Central memory CD4-positive, alpha-beta T cell (primary cell): Measurements from ENCODE around the gene HHAT.

Source experiments
- DNase-seq: peaks from one replicate; pipeline ENCODE4 v3.0.0; 2022

HHAT gene

DNA sequence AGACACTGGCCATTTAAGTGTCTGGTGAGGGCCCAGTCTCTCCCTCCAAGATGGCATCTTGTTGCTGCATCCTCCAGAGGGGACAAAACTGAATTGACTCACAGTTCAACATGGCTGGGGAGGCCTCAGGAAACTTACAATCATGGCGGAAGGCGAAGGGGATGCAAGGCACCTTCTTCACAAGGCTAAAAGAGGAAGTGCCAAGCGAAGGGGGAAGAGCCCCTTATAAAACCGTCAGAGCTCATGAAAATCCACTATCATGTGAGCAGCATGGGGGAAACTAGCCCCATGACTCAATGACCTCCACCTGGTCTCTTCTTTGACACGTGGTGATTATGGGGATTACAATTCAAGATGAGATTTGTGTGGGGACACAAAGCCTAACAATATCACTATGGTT, 280.1 kb downstream of the HHAT start:
- no peak for DNase-seq

DNA sequence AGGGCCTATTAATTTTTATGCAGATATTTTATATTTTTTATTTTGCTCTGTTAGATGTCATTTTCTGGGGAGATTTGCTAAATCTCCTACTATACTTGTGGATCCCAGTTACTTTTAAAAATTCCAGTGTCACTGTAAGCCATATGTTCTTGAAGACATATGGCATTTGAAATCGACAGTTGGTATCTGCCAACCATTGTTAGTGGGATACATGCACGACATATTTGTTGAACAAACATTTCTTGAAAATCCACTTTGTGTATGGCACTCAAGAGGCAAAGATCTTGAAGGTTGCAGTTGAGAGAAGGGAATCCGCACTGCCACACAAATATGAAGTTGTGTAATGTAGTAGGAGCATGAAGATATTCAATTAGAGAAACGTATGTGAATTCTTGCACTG, 287.7 kb downstream of the HHAT start:
- DNase-seq: no peak

DNA sequence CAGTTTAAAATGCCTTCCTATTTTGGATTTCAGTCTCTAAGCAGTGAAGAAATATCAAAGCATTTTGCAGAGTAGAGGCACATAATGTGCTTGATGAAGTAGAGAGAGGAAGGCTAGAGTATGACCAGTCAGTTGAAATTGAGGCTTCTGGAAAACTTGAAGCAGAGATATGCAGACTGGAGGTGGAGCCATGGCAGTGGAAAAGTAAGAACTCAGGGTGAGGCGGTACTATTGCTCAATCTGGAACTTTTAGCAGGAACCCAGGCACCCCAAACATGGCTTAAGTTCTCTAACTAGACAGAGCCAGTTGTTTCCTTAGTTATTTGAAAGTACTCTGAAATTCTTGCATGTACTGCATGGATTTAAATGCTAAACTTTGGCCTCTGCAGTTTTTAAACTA, 288.6 kb downstream of the HHAT start:
- no peak for DNase-seq

DNA sequence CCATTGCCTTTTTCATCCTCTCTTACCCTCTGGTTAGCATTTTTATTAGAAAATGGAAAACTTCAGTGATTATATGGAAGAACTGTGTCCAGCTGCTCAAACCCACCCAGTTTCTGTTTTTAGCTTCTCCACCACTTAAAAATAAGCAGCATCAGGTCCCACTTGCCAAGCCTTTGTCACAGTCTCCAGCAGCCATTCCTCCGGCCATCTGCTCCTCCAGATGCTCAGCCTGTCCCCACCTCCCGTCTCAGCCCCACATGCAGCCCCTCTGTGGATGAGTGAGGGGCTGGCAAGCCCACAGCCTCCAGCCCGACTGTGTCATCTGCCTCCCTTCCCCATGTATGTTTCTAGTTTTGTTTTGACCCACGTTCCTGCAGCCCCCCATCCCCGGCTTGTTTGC, 289.7 kb downstream of the HHAT start:
- no peak for DNase-seq

DNA sequence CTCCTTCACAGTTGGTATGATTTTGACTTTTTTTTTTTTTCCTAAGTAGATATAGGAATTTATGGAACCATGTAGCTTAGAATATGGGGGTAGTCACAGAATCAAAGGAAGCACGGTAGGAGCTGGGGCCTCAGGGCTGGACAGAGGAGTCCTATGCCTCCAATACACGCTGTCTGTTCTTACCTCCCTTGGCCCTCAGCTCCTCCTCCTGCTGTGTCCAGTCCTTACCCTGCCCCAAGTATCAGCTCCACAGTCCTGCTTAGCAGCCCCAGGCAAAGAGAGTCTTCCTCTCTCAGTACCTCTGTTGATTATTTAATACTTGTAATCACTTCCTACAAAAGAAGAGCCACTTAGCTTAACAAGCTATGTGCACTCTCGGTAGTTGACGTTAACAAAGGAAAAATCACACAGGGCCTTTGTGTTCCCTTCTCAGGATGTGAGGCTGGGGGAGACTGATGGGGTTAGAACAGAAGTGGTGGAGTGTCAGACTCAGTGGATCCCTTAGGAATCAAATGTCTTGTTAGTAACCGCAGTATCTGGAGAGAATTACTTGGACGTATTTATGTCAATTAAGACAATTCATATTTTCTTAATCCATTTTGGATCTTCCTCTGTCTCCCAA, 292.3 kb downstream of the HHAT start:
- DNase-seq: no peak

DNA sequence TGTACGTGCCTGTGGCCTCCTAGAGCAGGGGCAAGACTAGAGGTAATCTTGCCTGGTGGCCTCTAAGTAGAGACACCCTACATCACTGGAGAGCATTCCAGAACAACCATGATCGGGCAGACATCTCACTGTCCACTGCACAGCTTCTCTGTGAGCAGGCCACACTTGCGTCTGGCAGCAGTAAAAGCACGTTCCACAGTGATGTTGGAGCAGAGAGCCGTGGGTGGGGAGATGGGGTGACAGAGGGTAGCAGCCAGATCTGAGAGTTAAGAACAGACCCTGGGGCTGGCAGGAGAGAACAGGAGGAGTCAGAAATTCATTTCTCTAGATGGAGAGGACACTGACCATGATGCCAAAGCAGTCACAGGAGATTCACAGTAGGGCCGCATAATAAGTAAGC, 293.0 kb downstream of the HHAT start:
- DNase-seq: no peak

DNA sequence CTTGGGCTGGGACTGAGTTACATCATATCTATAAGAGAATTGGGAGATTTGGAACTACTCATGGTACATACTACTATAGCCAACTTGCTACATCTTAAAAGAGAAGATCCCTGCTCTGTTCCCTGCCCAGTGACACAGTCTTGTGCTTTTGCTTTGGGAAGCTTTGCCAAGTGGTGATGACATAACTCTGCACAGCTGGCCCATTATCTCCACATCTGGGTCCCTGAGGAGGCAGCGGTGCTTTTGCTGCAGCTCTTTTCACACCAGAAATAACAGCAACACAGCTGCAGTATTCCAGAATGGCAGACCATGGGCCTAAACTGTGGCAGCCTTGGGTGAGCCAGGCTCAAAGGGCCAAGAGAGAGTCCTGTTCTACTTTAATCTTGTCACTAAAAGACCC, 296.0 kb downstream of the HHAT start:
- no peak for DNase-seq

DNA sequence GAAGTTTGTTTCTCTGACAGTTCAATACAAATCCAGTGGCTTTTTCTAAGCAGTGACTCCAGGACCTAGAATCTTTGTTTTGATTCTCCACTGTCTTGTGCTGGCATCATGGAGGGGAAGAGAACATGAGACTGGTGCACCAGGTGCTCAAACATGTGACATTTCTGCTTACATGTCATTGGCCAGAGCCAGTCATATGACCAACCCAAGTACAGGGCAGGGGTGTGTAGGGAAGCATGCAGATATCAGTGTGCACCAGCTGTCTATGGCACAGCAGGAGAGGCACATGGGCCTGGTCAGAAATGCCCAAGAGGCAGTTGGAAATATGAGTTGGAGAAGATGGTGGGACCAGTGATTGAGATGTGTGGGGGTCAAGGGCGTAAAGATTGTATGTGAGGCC, 297.0 kb downstream of the HHAT start:
- DNase-seq: no peak

DNA sequence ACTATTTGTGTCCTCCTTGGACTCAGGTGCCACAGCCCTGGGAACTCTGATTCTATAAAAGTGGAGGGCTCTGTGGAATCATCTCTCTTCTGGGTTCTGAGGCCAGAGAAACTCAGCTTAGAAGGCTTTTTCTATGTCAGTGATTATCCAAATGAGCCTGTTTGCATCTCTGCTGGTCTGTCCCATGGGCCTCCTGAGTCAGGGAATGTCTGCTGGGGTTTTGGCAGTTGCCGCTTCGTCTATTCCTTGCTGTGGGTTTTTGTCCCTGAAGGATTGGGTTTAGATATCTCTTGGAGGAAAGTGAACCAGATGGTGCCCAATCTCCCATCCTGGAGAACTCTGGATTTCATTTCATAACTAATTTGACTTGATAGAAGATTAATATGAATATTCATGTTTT, 297.6 kb downstream of the HHAT start:
- DNase-seq: no peak

DNA sequence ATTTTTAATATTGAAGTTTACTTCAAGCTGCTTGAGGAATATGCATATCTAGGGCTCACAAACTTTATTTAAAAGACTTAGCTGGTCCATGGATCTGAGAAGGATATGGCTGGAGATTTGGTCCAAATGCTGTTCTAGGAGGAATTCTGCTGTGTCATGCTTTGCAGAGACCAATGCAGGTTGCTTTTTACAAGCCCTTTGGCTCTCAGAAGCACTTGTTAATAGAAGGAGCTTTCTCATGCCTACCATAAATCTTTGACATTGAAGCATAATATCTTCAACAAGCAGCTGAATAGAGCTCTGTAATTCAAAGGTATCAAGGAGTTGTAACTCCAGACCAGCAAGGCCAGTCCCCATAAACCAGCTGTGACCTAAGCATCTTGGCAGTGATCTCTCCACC, 299.1 kb downstream of the HHAT start:
- DNase-seq: no peak

DNA sequence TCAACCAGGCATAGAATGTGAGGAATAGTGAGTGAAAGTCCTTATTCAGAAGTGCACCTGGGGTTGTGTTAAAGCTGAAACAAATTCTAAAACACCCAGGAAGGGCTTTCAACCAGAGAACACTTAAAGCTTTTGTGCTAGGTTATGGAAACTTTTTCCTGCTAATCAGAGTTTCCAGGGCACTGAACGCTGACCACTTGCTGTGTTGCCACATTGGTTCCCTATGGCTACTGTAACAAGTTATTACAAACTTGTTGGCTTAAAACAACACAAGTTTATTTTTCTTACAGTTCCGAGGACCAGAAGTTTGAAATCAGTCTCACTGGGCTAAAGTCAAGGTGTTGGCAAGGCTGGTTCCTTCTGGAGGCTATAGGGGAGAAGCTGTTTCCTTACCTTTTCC, 300.6 kb downstream of the HHAT start:
- DNase-seq: no peak

DNA sequence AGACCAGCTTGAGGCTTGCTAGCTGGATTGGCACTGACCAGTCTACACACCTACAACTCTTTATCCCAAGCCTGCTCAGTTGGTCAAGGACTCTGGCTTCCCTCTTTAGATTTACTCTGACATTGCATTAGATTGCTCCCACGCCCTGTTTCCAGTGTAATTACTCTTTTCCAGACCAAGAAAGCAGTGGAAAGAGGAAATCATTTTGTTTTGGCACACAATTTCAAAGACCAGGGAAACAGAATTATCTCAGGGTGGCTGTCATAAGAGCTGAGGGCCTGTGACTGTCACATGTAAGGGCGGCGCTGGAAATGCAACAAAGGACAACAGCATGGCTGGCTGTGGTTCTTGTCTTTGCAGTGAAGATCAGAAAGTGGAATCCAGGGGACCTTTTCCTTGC, 302.7 kb downstream of the HHAT start:
- DNase-seq: no peak

DNA sequence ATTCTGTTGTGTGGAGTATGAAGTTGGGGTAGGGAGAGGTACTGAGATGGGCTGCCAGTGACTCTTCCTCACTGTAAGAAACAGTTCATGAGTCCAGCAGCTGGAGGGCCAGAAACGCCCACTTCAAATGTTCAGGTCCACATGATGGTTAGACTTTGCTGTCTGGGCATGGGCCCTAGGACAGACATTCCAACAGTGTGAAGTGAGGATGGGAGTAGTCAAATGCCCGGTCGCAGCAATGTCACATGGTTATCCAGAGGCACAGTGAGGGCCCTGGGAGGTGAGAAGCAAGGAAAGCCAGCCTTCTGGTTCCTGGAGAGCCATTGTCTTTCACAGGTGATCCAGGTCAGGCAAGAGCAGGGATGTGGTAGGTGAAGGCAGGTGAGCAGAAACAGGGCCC, 304.4 kb downstream of the HHAT start:
- no peak for DNase-seq

DNA sequence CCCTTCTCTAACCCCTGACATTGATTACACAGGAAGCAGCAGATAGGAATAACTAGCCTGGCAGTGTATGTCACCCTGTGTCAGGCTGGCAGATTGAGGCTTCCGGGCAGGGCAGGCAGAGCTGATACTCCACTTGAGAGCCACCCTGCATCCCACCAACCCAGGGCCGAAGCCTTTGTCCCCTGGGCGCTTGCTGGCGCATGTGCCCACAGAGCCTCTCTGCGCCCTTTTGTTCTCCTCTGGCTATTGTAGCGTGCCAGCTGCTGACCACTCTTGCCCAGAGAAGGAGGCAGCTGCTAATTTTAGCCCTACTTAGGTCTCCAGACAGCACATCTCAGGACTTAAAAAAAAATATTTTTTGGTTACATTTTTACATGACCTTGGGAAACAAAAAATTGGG, 304.9 kb downstream of the HHAT start:
- no peak for DNase-seq

DNA sequence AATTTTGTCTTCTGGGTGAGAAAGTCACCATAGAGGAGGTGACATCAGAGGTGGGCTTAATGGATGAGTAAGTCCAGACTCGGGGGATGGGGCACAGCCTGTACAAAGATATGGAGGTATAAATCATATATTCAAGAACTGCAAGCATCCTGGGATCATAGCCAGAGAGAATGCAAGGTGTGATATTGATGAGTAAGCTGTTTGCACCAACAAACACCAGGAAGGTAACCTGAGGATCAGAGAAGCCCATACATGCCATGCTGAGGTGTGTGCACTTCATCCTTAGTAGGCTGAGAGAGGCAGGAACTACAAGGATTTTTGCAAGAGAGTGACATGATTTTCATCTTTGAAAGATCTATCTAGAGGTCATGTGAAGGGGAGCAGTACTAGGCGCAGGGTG, 306.4 kb downstream of the HHAT start:
- DNase-seq: no peak

DNA sequence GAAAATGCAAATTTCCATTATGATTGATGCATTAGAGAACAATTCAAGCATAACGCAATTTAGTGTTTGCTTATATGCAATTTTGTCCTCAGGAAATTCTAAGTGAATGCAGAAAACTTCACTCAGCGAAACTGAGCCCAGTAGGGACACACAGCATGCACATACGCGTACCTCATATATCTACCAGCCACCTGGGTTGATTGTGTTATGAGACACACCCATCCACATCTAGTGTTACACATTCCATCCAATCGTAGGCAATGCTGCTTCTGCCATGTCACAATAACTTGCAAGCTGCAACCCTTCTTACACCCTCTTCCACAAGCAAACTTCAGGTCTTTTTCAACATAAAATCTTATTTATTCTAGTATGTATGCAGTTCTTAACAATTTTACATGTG, 312.9 kb downstream of the HHAT start:
- no peak for DNase-seq

DNA sequence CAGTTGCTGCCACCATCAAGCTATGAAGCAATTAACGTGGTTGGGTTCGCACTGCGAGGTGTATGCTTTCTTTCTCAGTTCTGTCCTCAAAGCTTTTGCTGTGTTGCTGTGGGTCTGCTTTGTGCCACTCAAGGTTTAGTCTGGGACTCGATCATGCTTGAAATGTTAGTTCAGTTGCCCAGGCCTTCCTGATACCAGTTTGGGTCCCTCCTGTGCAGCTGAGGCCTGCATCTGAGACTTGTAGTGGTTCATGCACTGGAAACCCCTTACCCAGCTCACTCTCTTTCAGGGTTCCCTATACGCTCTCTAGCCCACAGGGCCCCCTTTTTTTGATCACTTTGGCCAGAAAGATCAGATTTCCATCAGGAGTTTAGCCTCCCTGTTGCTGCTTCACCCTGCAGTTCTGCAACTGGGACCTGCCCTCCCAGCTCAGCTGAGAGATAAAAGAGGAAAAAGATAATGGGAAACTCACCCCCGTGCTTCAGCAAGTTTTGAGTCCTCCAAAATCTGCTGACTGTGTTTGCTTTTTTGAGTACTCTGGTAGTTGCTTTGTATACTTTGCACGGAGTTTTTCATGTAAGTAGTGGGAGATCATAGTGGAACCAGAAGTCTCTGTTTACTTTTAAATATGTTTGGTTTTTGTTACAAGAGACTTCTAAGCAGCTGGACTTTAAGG, 317.0 kb downstream of the HHAT start:
- DNase-seq: no peak

DNA sequence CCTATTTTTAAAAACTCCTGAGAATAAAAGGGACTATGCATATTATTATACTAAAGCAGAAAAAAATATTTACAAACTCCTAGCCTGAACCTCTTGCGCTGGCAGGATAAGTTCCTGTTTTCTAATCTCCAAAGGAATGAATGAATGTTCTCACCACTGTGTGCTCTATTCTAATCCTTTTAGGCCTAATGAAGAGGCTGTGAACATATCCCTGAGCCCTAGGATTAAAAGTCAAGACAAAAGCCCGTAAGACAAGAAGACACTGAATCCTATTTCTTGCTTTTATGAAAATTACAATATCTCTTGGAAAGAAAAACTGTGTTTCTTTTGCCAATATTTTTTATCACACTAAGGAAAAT, 317.5 kb downstream of the HHAT start:
- no peak for DNase-seq

DNA sequence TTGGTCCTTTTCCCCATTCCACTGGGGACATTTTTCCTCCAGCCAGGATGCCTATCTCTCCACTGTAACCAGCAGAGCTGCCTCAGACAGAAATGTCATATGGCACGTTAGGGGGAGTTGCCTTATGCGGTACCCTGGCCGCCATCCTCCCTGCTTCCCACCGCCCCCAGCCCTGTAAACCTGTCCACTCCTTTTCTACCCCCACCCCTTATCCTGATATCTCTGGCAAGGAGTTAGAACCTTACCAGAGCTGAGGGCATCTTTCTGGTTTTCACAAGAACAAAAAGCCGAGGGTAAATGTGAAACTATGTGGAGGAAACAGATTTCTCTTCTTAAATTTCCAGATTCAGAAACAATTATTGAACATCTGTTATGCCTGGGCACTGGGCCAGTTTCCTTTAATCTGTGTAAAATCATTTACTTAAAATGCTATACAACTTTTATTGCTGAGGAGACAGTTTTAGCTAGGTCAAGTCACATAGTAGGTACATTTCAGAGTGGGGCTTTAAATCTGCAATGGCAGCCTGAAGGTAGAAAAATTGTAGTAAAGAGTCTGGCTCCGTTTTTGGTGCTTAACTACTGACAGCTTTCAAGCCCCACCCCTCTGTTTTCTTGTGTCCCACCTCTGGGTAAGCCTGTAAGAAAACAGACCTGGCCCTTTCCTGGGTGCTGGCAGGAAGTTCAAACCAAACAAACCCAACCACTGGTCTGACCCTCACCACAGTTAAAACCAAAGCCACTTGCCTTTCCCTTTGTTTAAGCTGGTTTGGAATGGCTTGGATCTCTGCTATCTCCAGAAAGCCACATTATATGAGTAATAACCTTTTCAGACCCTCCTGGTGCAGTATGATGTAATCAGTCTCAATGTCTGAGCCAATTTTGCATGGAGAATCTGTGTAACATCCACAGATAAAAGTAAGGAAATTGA, 319.0 kb downstream of the HHAT start:
- DNase-seq: no peak

DNA sequence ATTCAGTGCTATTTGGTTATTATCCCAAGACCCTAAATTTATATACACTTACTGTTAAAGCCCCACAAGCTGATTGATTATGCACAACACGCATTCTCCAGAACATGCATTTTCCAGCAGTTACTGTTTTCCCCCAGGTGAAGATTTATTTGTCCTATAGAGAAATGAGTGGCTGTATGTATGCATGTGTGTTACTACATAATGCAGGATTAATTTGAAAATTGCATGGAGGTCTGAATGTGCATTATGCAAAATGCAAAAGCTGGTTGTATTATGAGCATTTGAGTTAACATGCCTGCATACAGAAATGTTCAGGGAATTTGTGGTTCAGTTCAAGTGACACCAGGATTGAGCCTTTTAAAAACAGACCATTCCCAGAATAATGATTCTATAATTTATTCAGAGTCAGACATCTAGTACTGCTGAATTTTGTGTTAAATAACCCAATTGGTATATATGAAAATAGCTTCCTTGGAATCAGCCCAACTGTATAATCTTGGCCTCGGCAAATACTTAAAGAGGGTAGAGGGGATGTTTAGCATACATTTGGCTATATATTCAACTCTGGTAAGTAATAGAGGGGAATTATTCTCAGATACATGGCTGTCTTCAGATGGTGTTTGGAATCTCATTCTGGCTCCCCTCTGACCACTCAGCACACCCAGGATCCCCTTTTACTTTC, 320.0 kb downstream of the HHAT start:
- DNase-seq: no peak

DNA sequence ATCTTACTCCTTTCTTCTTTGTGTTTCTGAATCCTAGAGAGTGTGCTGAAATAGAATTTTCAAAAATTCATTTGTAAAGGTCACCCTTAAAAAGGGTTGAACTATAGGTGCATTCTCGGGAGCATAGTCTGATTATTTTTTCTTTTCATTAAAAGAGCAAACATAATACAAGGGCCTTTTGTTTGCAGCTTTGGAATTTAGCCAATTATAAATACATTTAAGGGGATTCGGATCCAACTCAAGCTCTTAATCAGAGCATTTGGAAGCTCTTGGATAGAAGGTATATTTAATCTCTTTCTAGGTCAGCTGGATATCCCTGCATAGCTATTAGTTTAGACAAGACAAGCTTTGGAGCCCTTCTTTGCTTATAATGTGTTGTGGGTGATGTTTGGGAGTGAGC, 321.7 kb downstream of the HHAT start:
- no peak for DNase-seq

DNA sequence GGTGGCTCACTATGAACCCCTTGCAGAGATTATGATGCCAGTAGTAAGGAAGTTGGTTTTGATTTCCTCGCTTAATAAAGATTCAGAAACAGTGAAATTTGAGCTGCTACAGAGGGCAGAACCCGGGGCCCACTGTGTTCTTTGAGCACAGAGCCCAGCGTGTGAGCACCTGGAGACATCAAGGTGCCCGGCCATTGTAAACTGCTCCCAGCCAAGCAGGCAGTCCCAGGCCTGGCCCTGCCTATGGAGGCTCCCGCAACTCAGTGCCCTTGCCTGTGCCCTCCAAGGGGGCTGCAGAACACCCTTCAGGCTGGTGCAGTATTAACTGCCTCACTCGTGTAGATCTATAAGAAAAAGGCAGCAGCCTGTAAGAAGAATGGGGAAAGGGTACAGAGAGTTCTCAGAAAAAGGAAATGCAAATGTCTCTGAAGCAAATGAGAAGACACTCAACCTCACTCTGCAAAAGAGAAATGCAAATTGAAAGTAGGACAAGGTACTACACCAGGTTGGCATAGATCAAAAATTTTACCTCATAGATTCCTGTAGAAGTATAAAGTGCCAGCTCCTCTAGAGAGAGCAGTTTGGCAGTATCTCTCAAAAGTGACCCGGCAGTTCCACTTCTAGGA, 323.7 kb downstream of the HHAT start:
- DNase-seq: no peak

DNA sequence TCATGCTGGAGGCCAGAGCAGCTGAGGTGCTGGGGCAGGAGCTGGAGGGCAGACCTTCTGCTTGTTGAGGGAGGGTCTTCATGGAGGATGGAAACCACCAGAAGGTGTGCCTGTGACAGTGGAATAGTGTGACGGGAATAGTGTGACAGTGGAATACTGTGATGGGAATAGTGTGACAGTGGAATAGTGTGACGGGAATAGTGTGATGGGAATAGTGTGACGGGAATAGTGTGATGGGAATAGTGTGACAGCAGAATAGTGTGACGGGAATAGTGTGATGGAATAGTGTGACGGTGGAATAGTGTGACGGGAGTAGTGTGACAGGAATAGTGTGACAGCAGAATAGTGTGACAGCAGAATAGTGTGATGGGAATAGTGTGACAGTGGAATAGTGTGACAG, 325.1 kb downstream of the HHAT start:
- DNase-seq: no peak
